ENCODE results near the gene B3GAT1.

- no peak for TF ChIP-seq YY1 (IDR thresholded peaks at IDR 0.05; ENCODE audit: insufficient read depth, insufficient read length)
- TF ChIP-seq ZNF274 (IDR thresholded peaks at IDR 0.05; ENCODE audit: low read depth, low read length), result no peak
Measured at GRCh38 chr11:134404575-134405341, 7.3 kb downstream of the B3GAT1 start.

All from NT2/D1 (cell line).